A673 (cell line): ENCODE measurements around the gene DOCK1. TPM values are rescaled to one million over a fixed set of nuclear protein-coding genes. Genes with fewer than 3 reads are reported as not detected.

Experiments
- BruUV-seq: library from RNA; stranded (reverse); fragments of 400-500 nt; replicated peaks from 2 replicates; lab custom pipeline; 2021; lab: Mats Ljungman, UMichigan
- CTCF ChIA-PET: fragments of 300-600 bp; sonication (Branson Sonifier 250); formaldehyde crosslinking; loops from one replicate; lab custom pipeline; 2022; ENCODE audit warnings: antibody characterized with exemption; lab: Charles Lee
- POLR2A ChIA-PET: fragments of 300-600 bp; sonication (Branson Sonifier 250); formaldehyde crosslinking; loops from one replicate; lab custom pipeline; 2022; ENCODE audit warnings: antibody characterized with exemption; ENCODE audit not compliant: low non-redundant PET; lab: Charles Lee
- DNase-seq: peaks from one replicate; pipeline ENCODE4 v3.0.0-alpha.2; 2015; ENCODE audit warnings: low spot score
- H3K27ac ChIP-seq: fragments of 200-600 bp; sonication (generic); 2 replicates; pipeline ENCODE4 v1.5.1; 2016; ENCODE audit warnings: mixed run types, low read depth, mild to moderate bottlenecking, mixed read lengths, antibody characterized with exemption, low read length; ENCODE audit not compliant: poor library complexity, severe bottlenecking
- H3K27me3 ChIP-seq: fragments of 200-600 bp; sonication (generic); replicated peaks from 2 replicates; pipeline ENCODE4 v1.6.1; 2017; ENCODE audit warnings: mixed run types, low read depth, mild to moderate bottlenecking, mixed read lengths, antibody characterized with exemption, low read length; ENCODE audit not compliant: insufficient read depth, poor library complexity
- H3K36me3 ChIP-seq: fragments of 200-600 bp; sonication (generic); 2 replicates; pipeline ENCODE4 v1.6.1; 2016; ENCODE audit warnings: mixed run types, mild to moderate bottlenecking, mixed read lengths, antibody characterized with exemption, low read length; ENCODE audit not compliant: insufficient read depth, poor library complexity, severe bottlenecking
- H3K4me1 ChIP-seq: fragments of 200-600 bp; sonication (generic); 2 replicates; pipeline ENCODE4 v1.6.1; 2017; ENCODE audit warnings: mixed run types, mild to moderate bottlenecking, mixed read lengths, antibody characterized with exemption, low read length; ENCODE audit not compliant: insufficient read depth, poor library complexity, severe bottlenecking
- H3K4me3 ChIP-seq: fragments of 200-600 bp; sonication (generic); 2 replicates; pipeline ENCODE4 v1.5.1; 2016; ENCODE audit warnings: low read depth, mixed run types, mild to moderate bottlenecking, mixed read lengths, low read length; ENCODE audit not compliant: poor library complexity, severe bottlenecking
- H3K9me3 ChIP-seq: fragments of 200-600 bp; sonication (generic); 2 replicates; pipeline ENCODE4 v1.6.1; 2016; ENCODE audit warnings: mixed run types, low read depth, mild to moderate bottlenecking, mixed read lengths, antibody characterized with exemption, low read length; ENCODE audit not compliant: poor library complexity, severe bottlenecking
- EZH2 ChIP-seq: fragments of 200-600 bp; sonication (generic); IDR thresholded peaks from 2 replicates; pipeline ENCODE4 v1.6.1; 2017; ENCODE audit warnings: borderline replicate concordance, low read depth, mild to moderate bottlenecking, mixed read lengths, antibody characterized with exemption, low read length; ENCODE audit not compliant: poor library complexity, severe bottlenecking
- intact Hi-C: fragments of 100-400 bp; cut with micrococcal nuclease; formaldehyde crosslinking; loops from one replicate; pipeline ENCODE4 v1.10.0; 2022; ENCODE audit not compliant: unreplicated experiment
- total RNA-seq: library from RNA; stranded (reverse); gene quantifications from 2 replicates; pipeline ENCODE4 v1.2.3, GENCODE V29; 2021
- TF ChIP-seq, protein P1 (sequence below): fragments of 300-800, 200-600 bp; sonication (generic); conservative IDR thresholded peaks from 2 replicates; pipeline ENCODE4 v1.5.1; 2017; ENCODE audit warnings: low read depth, mild to moderate bottlenecking, antibody characterized with exemption, low read length, moderate library complexity, mixed read lengths

Gene DOCK1
- total RNA-seq, 1 experiment from 2014 or later: 30.7 TPM

DNA sequence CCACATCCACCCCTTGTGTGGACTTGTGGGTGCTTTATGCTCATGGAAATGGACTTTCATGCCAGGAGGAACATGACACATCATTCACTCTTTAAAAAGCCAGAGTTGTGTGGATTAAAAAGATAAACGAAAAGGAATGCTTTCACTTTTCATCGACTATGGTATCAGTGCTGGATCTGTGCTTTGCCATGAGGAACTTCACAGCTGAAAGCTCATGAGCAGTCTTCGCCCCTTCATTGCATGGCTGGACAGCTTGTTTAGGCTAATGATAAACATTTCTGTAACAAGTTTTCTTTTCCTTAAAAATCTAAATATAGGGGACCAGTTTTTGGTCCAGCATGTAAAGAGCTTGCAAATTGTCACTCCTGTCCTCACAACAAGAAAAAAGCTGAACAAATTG lies 470.2 kb downstream of the DOCK1 start:
- POLR2A ChIA-PET: no interaction called here
- DNase-seq: no peak
- H3K9me3 ChIP-seq: no peaks in the 10 kb centered on the region
- no peaks in the 10 kb centered on the region for H3K4me1 ChIP-seq
- H3K27me3 ChIP-seq: no peaks in the 10 kb centered on the region
- intact Hi-C loops: no loop called here
- BruUV-seq: no TSS peak
- no peaks in the 10 kb centered on the region for H3K36me3 ChIP-seq
- H3K27ac ChIP-seq: no peak overlapping the region
- CTCF ChIA-PET: no interaction called here
- TF ChIP-seq EZH2: no peak
- TF ChIP-seq, protein P1, sequence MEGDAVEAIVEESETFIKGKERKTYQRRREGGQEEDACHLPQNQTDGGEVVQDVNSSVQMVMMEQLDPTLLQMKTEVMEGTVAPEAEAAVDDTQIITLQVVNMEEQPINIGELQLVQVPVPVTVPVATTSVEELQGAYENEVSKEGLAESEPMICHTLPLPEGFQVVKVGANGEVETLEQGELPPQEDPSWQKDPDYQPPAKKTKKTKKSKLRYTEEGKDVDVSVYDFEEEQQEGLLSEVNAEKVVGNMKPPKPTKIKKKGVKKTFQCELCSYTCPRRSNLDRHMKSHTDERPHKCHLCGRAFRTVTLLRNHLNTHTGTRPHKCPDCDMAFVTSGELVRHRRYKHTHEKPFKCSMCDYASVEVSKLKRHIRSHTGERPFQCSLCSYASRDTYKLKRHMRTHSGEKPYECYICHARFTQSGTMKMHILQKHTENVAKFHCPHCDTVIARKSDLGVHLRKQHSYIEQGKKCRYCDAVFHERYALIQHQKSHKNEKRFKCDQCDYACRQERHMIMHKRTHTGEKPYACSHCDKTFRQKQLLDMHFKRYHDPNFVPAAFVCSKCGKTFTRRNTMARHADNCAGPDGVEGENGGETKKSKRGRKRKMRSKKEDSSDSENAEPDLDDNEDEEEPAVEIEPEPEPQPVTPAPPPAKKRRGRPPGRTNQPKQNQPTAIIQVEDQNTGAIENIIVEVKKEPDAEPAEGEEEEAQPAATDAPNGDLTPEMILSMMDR: no peak
- no peak overlapping the region for H3K4me3 ChIP-seq

DNA sequence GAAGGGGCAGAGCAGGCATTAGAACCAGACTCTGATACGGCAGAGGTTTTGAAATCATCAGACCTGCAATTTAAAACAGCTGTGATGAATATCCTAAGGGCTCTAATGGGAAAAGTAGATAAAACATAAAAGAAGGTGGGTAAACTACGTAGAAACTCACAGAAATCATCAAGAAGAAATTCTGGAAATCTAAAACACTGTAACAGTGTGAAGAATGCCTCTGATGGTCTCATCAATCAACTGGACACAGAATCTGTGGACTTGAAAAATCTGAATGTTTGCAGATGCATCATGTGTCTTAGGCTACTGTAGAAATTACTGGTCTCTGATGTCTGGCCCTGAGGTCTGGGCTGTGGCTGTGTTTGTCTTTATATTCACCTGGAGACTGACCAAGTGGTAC lies 470.8 kb downstream of the DOCK1 start:
- no peak overlapping the region for H3K4me3 ChIP-seq
- BruUV-seq: no TSS peak
- H3K9me3 ChIP-seq: no peaks in the 10 kb centered on the region
- TF ChIP-seq, protein P1: no peak
- TF ChIP-seq EZH2: no peak
- CTCF ChIA-PET: no interaction called here
- DNase-seq: no peak
- no peaks in the 10 kb centered on the region for H3K27me3 ChIP-seq
- no peaks in the 10 kb centered on the region for H3K4me1 ChIP-seq
- no peak overlapping the region for H3K27ac ChIP-seq
- no peaks in the 10 kb centered on the region for H3K36me3 ChIP-seq
- POLR2A ChIA-PET: no interaction called here
- intact Hi-C loops: no loop called here

DNA sequence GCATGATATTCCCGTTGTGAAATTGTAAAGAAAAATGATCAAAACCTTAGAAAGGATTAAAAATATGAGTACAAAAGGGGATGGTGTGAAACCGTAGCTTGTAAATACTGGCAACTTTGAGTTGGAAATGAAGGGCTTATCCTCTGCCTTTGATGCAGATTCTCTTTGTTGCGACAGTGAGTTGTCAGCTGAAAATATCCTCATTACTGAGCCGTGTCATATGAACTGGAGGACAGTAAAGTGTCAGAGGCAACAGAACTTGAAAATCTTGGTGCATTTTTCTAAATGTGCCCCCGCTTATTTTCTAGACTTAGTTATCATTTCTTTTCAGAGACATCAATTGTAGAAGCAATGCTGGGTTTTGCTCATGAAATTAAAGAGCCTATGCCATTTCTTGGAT lies 473.4 kb downstream of the DOCK1 start:
- Histone ChIP-seq H3K36me3 (no peaks in the 10 kb centered on the region), H3K9me3 (no peaks in the 10 kb centered on the region), H3K27ac (no peak overlapping the region), H3K4me3 (no peak overlapping the region), H3K27me3 (no peaks in the 10 kb centered on the region), H3K4me1 (no peaks in the 10 kb centered on the region)
- no TSS peak for BruUV-seq
- POLR2A ChIA-PET: no interaction called here
- intact Hi-C loops: no loop called here
- CTCF ChIA-PET: no interaction called here
- no peak for TF ChIP-seq EZH2
- TF ChIP-seq, protein P1: no peak
- no peak for DNase-seq
